CD14-positive monocyte (primary cell): ENCODE results near the gene DMRT1. TPM values are rescaled to one million over a fixed set of nuclear protein-coding genes. Genes with fewer than 3 reads are reported as not detected.

Experiments
- DNase-seq, 3 donors: peaks; one replicate each; pipeline ENCODE4 v3.0.0-alpha.2; 2011 to 2022
- H2AFZ ChIP-seq: 2 replicates; pipeline ENCODE4 v1.6.0; 2012; ENCODE audit warnings: mild to moderate bottlenecking, low read depth, low read length, inconsistent platforms; ENCODE audit not compliant: insufficient read depth, poor library complexity, severe bottlenecking
- H3K27ac ChIP-seq, 2 donors: 1 replicate in 1 of 2; 2 replicates in 1 of 2; pipeline ENCODE4 v1.5.1; 2012 to 2013; ENCODE audit warnings: low read length in 2 of 2, control low read depth in 1 of 2, inconsistent platforms in 1 of 2, low read depth in 1 of 2, mild to moderate bottlenecking in 1 of 2
- H3K27me3 ChIP-seq, 2 donors: one replicate each; pipeline versions ENCODE4 v1.6.0 to v1.6.1; 2011 to 2013; ENCODE audit warnings: low read length in 2 of 2; ENCODE audit not compliant: control insufficient read depth in 2 of 2, insufficient read depth in 2 of 2
- H3K36me3 ChIP-seq, 2 donors: replicated peaks in 1 of 2; 1 replicate in 1 of 2; 2 replicates in 1 of 2; pipeline versions ENCODE4 v1.5.1 to v1.6.1; 2012 to 2013; ENCODE audit warnings: low read length in 2 of 2, control low read depth in 1 of 2, inconsistent platforms in 1 of 2, mild to moderate bottlenecking in 1 of 2; ENCODE audit not compliant: insufficient read depth in 2 of 2, control insufficient read depth in 1 of 2
- H3K4me1 ChIP-seq, 2 donors: 1 replicate in 1 of 2; 2 replicates in 1 of 2; pipeline versions ENCODE4 v1.5.1 to v1.6.1; 2012 to 2013; ENCODE audit warnings: low read length in 2 of 2, control low read depth in 1 of 2, inconsistent platforms in 1 of 2, mild to moderate bottlenecking in 1 of 2, moderate library complexity in 1 of 2; ENCODE audit not compliant: insufficient read depth in 2 of 2, control insufficient read depth in 1 of 2
- H3K4me2 ChIP-seq: replicated peaks from 2 replicates; pipeline ENCODE3; 2012; ENCODE audit warnings: low read length, moderate library complexity, mild to moderate bottlenecking; ENCODE audit not compliant: poor library complexity, severe bottlenecking; ENCODE audit errors: extremely low read depth
- H3K4me3 ChIP-seq, 3 experiments: fragments of 200-600 bp in 1 of 3; sonication (generic) in 1 of 3; replicated peaks in 1 of 3; 1 replicate in 2 of 3; 2 replicates in 1 of 3; pipeline ENCODE4 v1.5.1; 2011 to 2013; ENCODE audit warnings: low read length in 3 of 3, mild to moderate bottlenecking in 3 of 3, control low read depth in 2 of 3, low read depth in 2 of 3, inconsistent platforms in 1 of 3, moderate library complexity in 1 of 3
- H3K79me2 ChIP-seq: 2 replicates; pipeline ENCODE4 v1.6.0; 2012; ENCODE audit warnings: mild to moderate bottlenecking, control low read depth, inconsistent platforms, low read length, moderate library complexity; ENCODE audit not compliant: insufficient read depth
- H3K9ac ChIP-seq: 2 replicates; pipeline ENCODE4 v1.6.0; 2017; ENCODE audit warnings: low read length, mild to moderate bottlenecking; ENCODE audit not compliant: insufficient read depth, poor library complexity, severe bottlenecking
- H3K9me3 ChIP-seq, 2 donors: replicated peaks in 1 of 2; 1 replicate in 1 of 2; 2 replicates in 1 of 2; pipeline versions ENCODE4 v1.5.1 to v1.6.1; 2012 to 2013; ENCODE audit warnings: low read length in 2 of 2, control low read depth in 1 of 2; ENCODE audit not compliant: control insufficient read depth in 1 of 2, insufficient read depth in 1 of 2
- H4K20me1 ChIP-seq: 2 replicates; pipeline ENCODE4 v1.6.0; 2012; ENCODE audit warnings: mild to moderate bottlenecking, low read length, control low read depth, moderate library complexity; ENCODE audit not compliant: insufficient read depth
- H3K27ac Mint-ChIP-seq, 7 donors: one replicate each; pipeline ENCODE4 v1.8.0; 2020; ENCODE audit warnings: mild to moderate bottlenecking in 7 of 7, mixed read lengths in 7 of 7, moderate library complexity in 6 of 7, inconsistent platforms in 2 of 7
- H3K27me3 Mint-ChIP-seq, 3 donors: one replicate each; pipeline ENCODE4 v1.8.0; 2021 to 2022; ENCODE audit warnings: low read depth in 3 of 3, mild to moderate bottlenecking in 3 of 3, mixed read lengths in 3 of 3, moderate library complexity in 3 of 3, inconsistent platforms in 1 of 3
- H3K36me3 Mint-ChIP-seq, 2 donors: one replicate each; pipeline ENCODE4 v1.8.0; 2020; ENCODE audit warnings: mixed read lengths in 2 of 2, inconsistent platforms in 1 of 2, mild to moderate bottlenecking in 1 of 2
- H3K4me1 Mint-ChIP-seq: one replicate; pipeline ENCODE4 v1.8.0; 2020; ENCODE audit warnings: mild to moderate bottlenecking, mixed read lengths
- H3K4me3 Mint-ChIP-seq, 2 donors: one replicate each; pipeline ENCODE4 v1.8.0; 2020; ENCODE audit warnings: mild to moderate bottlenecking in 2 of 2, mixed read lengths in 2 of 2, moderate library complexity in 1 of 2
- H3K9me3 Mint-ChIP-seq, 7 donors: one replicate each; pipeline ENCODE4 v1.8.0; 2020 to 2022; ENCODE audit warnings: mixed read lengths in 7 of 7, mild to moderate bottlenecking in 6 of 7, moderate library complexity in 6 of 7, inconsistent platforms in 2 of 7
- CTCF ChIP-seq: fragments of 200-600 bp; IDR thresholded peaks from one replicate; pipeline ENCODE4 v1.8.0; 2022; ENCODE audit warnings: antibody characterized with exemption, mild to moderate bottlenecking
- WGBS: methylation state at CpG from one replicate; pipeline ENCODE4 v1.1.5; 2013; ENCODE audit warnings: missing lambda C conversion rate; ENCODE audit not compliant: insufficient coverage; 5-methylcytosine and 5-hydroxymethylcytosine counted together
- intact Hi-C, 2 donors: fragments of 100-400 bp; cut with micrococcal nuclease; formaldehyde crosslinking; loops; one replicate each; pipeline versions ENCODE4 v1.15.0 to v1.15.1; 2023
- polyA plus RNA-seq, 3 donors: library from polyadenylated mRNA; depleted of rRNA in 1 of 3; unstranded in 2 of 3; stranded (reverse) in 1 of 3; fragments of 300-500 nt in 2 of 3; fragments of >200 nt in 1 of 3; fragmentation: Illumina TruSeq in 2 of 3; gene quantifications; 1 replicate in 2 of 3; 2 replicates in 1 of 3; pipeline ENCODE4 v1.2.3, GENCODE V29; 2012 to 2021

DMRT1 gene
- polyA plus RNA-seq, 3 donors: not detected

DNA sequence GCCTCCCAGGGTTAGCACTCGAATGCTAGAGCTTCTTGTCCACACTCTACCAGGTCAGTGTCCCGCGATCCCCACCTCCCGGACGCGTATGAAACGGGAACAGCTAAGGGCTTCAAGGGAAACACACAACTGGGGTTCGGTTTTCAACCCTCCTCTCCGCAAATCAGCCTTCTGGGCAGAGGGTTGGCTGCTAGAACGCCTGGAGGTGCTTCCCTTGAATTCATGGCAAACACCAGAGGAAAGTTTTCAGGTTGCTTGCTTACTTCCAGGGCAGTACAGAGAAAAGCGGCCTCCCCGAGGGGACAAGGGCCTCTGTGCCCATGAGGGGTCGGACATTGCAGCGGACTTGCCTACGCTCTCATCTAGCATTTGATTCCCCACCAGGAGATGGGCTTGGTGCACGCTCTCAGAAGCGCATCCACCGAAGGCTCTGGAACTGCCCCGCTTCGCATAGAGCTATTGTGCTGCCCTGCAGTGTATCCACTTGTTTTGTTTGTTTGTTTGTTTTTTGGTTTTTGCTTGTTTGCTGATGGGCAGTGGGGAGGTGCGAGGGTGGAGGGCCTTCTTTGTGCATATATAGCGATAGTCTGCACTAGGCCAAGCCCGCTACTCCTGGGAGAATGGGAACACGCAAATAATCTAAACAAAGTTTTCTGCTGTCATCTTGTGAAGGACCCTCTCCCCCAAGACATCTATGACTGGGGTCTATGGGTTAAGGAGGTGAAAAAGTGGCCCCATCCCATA is 133.7 kb downstream of the DMRT1 start:
- Mint-ChIP-seq H3K9me3 (peaks cover 0 to 43% (median 25%) of the 10 kb centered on the region in 7 donors), H3K4me1 (peaks cover 61% of the 10 kb centered on the region), H3K27ac (no peak overlapping the region), H3K36me3 (peaks cover 4 to 24% of the 10 kb centered on the region in 2 donors), H3K4me3 (peak overlapping the region in 1 of 2 donors; percentile 89), H3K27me3 (peaks cover 90 to 99% (median 95%) of the 10 kb centered on the region in 3 donors)
- 9% methylated on average over 20 of the region's 24 CpGs for WGBS
- intact Hi-C loops: no loop called here
- peak in 1 of 3 donors; percentile 23 for DNase-seq
- Histone ChIP-seq H3K4me1 (peaks cover 39 to 57% of the 10 kb centered on the region in 2 donors), H4K20me1 (no peaks in the 10 kb centered on the region), H3K9ac (no peak overlapping the region), H2AFZ (no peak overlapping the region), H3K9me3 (peaks cover 3 to 57% of the 10 kb centered on the region in 2 donors), H3K4me2 (no peak overlapping the region), H3K27ac (no peak overlapping the region), H3K27me3 (peaks cover 92 to 94% of the 10 kb centered on the region in 2 donors), H3K4me3 (no peak overlapping the region), H3K79me2 (no peaks in the 10 kb centered on the region), H3K36me3 (no peaks in the 10 kb centered on the region)
- no peak for TF ChIP-seq CTCF

DNA sequence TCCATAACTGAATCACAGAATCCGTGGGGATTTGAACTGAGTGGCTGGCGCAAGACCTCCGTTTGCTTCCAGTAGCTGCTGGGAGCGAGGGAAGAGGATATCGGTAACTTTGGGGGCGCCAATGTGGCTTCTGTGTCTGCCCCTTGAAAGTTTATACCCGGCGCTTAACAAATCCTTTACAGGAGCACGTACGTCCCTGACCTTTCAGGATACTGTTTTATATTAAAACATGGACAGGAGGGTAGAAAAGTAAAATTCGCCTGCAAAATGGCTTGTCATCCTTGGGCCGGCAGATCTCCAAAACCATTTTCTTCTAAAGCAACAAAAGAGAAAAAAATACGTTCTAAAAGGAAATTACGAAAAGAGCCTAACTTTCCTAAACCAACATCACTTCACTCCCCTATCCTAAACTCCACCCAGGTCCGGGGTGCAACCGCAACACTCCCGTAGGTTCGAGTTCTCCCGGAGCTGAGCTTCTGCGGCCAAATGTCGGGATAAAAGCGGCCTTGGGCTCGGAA is 134.3 kb downstream of the DMRT1 start:
- H3K36me3 ChIP-seq: no peaks in the 10 kb centered on the region
- peaks cover 0 to 60% of the 10 kb centered on the region in 2 donors for H3K9me3 ChIP-seq
- no peak for TF ChIP-seq CTCF
- no peak for DNase-seq
- H4K20me1 ChIP-seq: no peaks in the 10 kb centered on the region
- peak overlapping the region in 1 of 2 donors; percentile 89 for H3K4me3 Mint-ChIP-seq
- 26% methylated on average over 5 of the region's 23 CpGs for WGBS
- no peak overlapping the region for H3K4me3 ChIP-seq
- H3K27ac ChIP-seq: no peak overlapping the region
- peaks cover 34 to 54% of the 10 kb centered on the region in 2 donors for H3K4me1 ChIP-seq
- intact Hi-C loops: no loop called here
- peaks cover 91 to 94% of the 10 kb centered on the region in 2 donors for H3K27me3 ChIP-seq
- H3K9me3 Mint-ChIP-seq: peaks cover 0 to 39% (median 24%) of the 10 kb centered on the region in 7 donors
- H3K36me3 Mint-ChIP-seq: peaks cover 4 to 25% of the 10 kb centered on the region in 2 donors
- no peaks in the 10 kb centered on the region for H3K79me2 ChIP-seq
- H3K4me1 Mint-ChIP-seq: peaks cover 57% of the 10 kb centered on the region
- no peak overlapping the region for H3K4me2 ChIP-seq
- no peak overlapping the region for H2AFZ ChIP-seq
- no peak overlapping the region for H3K27ac Mint-ChIP-seq
- no peak overlapping the region for H3K9ac ChIP-seq
- H3K27me3 Mint-ChIP-seq: peaks cover 89 to 98% (median 93%) of the 10 kb centered on the region in 3 donors
